ENCODE data around the gene ATP13A3.

DNA sequence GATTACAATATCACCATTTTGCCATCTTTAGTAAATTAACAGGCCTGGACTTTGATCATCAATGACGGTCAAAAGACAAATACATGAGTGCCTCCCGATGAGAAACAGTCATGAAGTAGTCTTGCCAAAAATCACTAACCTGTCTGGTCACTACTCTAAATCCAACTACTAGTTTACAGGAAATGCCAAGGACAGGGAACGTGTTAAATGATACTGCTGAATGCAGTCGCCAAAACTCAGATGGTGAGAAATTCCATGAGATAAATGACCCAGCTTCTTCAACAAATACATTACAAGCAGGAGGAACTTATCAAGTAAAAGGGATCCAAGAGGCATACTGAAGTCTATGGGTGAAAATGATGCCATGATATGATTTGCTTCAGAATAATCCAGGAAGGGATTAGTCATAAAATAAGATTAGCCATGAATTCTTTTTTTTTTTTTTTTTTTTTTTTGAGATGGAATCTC lies 35.8 kb upstream of the ATP13A3 start:
- TF ChIP-seq CTCF (IDR thresholded peaks at IDR 0.05; ENCODE audit: low read depth, low read length) = no peak
- no peak for TF ChIP-seq POLR2A (IDR thresholded peaks at IDR 0.05; ENCODE audit: extremely low read depth, insufficient read length)
- no peak for TF ChIP-seq MAX (IDR thresholded peaks at IDR 0.05; ENCODE audit: low read depth, low read length)
